Hepatocyte (in vitro differentiated cells): ENCODE data around the gene BTBD8.

ENCODE experiments used
- CTCF ChIP-seq: fragments of 200-600 bp; sonication (generic); IDR thresholded peaks from 2 replicates; pipeline ENCODE4 v1.5.1; 2016; ENCODE audit warnings: antibody characterized with exemption, mild to moderate bottlenecking; ENCODE audit not compliant: poor library complexity
- EZH2 ChIP-seq: fragments of 200-600 bp; sonication (generic); IDR thresholded peaks from 2 replicates; pipeline ENCODE4 v1.6.1; 2016; ENCODE audit warnings: antibody characterized with exemption, mild to moderate bottlenecking, borderline replicate concordance
- EZH2phosphoT487 ChIP-seq: fragments of 200-600 bp; sonication (generic); IDR thresholded peaks from one replicate; pipeline ENCODE4 v1.6.1; 2018; ENCODE audit warnings: antibody characterized with exemption, mild to moderate bottlenecking, low read depth, moderate library complexity; ENCODE audit not compliant: unreplicated experiment, severe bottlenecking

- TF ChIP-seq EZH2 (no peak), CTCF (no peak), EZH2phosphoT487 (no peak)
These were observed 89.3 kb downstream of the BTBD8 start for GRCh38 chr1:92169214-92170005.
